CD4-positive, alpha-beta T cell treated with Interleukin-6 at 100 ng/mL for 8 hours (primary cell): ENCODE data around the gene AGPAT2.
A peak's percentile ranks its signal among the peaks of the same experiment; 100 is the strongest.
"Not testable (repeated sequence)": the region's sequence is repeated elsewhere in the genome, so short reads cannot be mapped to it uniquely, and the experiment has no call there.

Experiments used
- DNase-seq: peaks from one replicate; pipeline ENCODE4 v3.0.0-alpha.2; 2020; ENCODE audit warnings: mixed read lengths, low spot score

The AGPAT2 gene

DNA sequence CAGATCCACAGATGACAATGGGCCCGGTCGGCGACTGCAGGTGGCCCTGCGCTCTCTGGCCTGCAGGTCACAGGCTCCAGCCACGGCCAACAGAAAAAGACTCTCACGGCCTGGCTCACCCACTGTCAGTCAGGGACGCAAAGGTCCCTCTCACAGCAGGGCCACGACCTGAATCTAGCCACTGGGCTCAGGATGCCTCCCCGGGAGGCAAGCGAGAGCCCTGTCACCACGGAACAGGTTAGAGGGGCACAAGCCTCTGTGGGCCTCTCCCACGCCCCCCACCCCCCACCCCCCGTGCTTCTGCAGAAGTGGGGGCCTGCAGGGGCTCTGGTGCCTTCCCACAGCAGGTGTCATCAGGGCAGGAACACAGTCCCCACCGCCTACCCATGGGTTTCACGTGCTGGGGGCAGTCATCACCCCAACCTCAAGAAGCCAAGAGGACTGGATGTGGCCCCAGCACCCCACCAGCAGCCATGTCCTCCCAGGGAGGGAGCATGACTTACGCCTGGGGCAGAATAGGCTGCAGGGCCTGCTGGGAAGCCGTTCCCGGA, 41.8 kb downstream of the AGPAT2 start:
- no peak for DNase-seq

DNA sequence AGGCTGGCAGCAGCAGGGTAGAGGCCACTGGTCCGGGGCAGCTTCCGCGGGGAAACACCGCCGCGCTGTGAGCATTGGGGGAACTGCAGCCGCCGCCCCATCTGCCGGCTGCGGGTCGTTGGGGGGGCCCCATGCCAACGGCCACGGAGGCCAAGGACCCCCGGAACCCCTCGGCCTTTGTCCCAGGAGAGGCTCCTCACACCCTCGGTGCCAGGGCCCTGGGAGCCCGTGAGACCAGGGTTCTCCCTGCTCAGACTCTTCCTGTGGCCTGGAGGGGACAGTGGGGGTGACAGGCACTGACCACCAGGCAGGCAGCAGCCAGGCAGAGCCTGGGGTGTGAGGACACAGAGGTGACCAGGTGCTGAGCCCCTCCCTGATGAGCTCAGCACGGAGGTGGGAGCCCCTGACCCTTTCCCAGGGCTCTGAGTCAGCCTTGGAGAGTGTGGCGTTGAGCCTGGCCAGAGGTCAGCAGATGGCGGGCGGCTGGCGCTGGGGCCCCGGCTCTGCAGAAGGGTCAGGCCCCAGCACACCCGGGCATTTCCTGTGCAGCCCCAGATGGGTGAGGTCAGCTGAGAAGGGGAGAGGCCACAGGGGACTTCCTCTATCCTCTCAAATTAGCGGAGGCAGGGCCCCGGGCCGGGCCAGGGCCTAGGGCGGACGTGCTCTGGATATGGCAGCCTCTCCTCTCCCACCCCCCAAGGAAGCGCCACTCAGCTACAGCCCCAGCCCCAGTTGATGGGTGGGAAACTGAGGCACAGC, 42.5 kb downstream of the AGPAT2 start:
- peak; percentile 57 for DNase-seq

DNA sequence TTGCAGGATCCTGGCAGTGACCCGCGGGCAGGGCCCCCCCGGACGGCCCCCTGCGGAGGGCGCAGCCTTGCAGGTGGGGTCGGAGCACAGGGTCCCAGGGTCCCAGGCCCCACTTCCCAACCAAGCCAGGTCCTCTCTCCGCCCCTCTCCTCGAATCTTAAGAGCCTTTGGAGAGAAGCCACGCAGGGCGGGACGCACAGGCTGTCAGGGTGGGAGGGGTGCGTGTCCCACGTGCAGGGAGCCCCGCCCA, 43.0 kb downstream of the AGPAT2 start:
- no peak for DNase-seq

DNA sequence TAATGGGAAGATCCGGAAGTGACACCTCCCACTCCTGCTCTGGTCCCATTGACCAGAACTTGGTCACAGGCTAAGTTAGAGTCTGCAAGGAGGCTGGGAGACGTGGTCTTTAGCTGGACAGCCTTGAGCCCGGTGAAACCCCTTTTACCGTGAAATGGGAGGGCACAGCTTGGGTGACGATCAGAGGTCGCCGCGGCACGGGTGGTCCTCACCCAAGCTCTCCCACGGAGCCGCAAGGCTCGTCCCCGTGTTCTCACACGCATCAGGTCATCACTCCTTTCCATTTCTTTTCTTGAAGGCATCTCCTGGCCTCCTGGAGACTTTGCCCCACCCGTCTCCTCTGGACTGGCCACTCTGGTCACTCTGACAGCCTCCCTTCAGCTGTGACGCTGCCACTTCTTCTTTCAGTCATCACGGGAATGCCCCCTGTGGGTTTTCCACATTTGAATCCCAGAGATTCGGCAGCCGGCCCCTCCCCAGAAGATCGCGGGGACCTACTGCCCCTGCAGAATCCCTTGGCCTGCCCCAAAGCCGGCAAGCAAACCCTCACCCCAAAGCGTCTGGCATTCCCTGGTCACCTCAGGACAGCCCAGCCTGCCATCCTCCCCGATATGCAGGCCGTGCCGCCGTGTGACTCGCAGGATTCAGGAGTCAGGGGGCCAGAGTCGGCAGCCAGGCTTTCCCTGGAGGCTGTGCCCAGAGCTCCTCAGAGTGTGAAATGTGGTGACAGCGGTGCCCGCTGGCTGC, 43.5 kb downstream of the AGPAT2 start:
- no peak for DNase-seq

DNA sequence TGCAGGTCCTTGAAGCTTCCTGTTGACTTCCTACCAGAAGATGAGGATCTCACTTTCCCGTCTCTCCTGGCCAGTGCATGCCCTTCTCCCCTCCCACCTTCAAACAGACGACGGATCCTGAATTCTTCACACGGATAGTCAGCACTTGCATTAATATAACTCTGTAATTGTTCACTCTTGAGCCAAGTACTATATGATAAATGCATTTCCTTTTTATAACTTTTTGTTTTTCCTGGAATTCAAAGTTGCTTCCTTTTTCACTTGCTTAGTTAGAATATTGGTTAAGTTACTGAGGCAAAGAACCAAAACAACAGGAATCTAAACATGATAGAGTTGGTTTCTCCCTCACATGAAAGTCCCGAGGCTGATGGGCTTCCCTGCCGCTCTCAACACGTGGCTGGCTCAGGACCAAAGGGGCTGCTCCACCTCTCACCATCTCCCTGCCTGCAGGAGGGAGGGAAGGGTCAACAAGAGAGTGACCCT, 44.8 kb downstream of the AGPAT2 start:
- no peak for DNase-seq

DNA sequence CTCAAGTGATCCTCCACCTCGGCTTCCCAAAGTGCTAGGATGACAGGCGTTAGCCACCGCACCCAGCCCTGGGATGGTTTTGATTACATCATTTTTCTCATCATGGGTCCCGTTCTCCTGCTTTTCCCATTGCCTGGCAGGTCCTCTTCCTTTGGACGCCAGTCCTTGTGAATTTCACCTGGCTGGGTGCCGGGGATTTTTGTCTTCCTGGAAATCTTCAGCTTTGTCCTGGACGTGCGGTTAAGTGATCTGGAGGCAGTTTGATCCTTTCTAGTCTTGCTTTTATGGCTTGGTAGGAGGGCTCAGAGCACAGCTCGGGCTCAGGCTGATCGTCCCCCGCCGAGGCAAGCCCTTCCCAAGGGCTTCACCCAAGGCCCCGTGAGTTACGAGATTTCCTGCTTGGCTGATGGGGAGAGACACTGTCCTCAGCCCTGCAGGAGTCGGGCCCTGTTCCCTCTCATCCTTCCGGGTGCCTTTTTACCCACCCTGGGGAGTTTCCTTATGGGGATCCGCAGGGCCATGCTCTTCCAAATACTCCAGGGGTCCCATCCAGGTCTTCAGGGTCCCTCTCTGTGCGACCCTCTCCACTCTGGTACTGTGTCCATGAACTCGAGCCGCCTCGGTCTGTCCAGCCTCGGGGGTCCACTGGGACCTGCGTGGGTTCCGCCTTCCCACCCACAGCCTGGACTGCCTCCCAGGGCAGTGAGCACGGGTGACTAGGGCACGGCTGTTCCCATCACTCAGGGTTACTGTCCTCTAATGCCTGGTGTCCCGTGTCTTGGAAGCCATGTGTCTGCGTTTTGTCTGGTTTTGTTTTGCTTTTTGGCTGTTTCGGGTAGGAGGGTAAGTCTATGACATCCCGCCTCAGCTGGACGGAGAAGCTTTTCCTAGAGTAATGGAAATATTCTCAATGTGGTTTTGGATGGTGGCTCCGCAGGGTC, 46.8 kb downstream of the AGPAT2 start:
- no peak for DNase-seq

DNA sequence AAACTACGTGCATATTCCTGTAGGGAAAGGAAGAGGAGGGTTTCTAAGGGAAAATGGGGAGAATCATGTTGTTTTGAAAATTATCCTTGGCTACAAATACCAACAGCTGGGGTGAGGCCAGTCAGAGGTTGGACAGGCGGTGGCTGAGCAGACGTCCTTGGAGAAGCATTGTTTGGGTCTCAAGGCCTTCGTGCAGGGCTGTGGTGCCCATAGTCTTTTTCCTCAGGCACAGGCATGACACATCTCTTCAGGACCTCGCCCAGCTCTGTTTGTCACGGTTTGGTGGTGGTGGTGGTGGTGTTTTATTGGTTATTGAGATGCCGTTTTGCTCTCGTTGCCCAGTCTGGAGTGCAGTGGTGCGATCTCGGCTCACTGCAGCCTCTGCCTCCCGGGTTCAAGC, 52.4 kb downstream of the AGPAT2 start:
- DNase-seq = no peak

DNA sequence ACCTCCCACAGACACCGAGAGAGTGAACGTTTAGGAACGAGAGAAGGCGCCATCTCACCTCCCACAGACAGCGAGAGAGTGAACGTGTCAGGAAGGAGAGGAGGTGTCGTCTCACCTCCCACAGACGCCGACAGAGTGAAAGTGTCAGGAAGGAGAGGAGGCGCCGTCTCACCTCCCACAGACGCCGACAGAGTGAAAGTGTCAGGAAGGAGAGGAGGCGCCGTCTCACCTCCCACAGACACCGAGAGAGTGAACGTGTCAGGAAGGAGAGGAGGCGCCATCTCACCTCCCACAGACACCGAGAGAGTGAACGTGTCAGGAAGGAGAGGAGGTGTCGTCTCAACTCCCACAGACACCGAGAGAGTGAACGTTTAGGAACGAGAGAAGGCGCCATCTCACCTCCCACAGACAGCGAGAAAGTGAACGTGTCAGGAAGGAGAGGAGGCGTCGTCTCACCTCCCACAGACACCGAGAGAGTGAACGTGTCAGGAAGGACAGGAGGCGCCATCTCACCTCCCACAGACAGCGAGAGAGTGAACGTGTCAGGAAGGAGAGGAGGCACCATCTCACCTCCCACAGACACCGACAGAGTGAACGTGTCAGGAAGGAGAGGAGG, 54.7 kb downstream of the AGPAT2 start:
- not testable (repeated sequence) for DNase-seq

DNA sequence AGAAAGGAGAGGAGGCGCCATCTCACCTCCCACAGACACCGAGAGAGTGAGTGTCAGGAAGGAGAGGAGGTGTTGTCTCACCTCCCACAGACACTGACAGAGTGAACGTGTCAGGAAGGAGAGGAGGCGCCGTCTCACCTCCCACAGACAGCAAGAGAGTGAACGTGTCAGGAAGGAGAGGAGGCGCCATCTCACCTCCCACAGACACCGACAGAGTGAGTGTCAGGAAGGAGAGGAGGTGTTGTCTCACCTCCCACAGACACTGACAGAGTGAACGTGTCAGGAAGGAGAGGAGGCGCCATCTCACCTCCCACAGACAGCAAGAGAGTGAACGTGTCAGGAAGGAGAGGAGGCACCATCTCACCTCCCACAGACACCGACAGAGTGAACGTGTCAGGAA, 55.2 kb downstream of the AGPAT2 start:
- DNase-seq = not testable (repeated sequence)

DNA sequence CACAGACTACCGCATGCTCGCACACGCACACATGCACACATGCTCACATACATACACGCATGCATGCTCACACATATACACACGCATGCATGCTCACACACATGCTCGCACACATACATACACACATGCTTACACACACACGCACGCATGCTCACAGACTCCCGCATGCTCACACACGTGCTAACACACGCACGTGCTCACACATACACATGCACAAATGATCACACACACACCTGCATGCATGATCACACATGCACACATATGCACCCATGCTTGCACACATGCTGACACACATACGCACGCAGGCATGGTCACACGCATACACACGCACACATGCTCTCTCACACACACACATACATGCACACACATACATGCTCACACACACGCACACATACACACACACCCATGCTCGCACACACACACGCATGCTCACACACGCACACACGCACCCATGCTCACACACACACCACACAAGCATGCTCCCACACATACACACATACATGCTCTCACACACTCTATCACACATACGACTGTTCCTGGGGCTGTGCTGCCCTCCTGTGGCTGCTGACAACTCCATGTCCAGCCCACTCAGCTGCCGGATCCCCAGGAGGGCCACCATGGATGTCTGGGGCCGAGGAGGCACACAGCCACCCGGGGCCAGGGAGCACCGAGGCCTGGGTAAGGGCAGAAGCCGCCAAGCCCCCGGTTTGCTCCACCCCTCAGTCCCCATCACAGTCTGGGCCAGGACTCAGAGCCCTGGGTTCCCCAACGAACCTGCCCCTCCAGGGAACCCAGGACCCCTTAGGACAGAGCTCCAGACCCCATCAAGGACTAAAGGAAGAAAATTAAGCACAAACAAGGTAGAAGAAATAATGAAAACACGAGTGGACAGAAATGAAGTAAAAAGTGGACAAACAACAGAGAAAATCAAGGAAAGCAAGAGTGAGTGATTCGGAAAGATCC, 55.9 kb downstream of the AGPAT2 start:
- DNase-seq = peak; percentile 78

DNA sequence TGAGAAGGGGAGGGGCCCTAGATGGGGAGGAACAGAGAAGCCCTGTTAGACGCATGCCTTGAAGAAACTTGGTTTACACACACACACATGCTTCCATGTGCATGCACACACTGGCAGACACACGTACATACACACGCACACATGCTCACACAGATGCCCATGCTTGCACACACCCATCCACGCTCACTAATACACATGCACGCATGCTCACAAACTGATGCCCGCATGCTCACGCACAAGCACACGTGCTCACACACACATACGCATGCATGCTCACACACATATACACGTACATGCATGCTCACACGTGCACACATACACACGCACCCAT, 56.6 kb downstream of the AGPAT2 start:
- no peak for DNase-seq

DNA sequence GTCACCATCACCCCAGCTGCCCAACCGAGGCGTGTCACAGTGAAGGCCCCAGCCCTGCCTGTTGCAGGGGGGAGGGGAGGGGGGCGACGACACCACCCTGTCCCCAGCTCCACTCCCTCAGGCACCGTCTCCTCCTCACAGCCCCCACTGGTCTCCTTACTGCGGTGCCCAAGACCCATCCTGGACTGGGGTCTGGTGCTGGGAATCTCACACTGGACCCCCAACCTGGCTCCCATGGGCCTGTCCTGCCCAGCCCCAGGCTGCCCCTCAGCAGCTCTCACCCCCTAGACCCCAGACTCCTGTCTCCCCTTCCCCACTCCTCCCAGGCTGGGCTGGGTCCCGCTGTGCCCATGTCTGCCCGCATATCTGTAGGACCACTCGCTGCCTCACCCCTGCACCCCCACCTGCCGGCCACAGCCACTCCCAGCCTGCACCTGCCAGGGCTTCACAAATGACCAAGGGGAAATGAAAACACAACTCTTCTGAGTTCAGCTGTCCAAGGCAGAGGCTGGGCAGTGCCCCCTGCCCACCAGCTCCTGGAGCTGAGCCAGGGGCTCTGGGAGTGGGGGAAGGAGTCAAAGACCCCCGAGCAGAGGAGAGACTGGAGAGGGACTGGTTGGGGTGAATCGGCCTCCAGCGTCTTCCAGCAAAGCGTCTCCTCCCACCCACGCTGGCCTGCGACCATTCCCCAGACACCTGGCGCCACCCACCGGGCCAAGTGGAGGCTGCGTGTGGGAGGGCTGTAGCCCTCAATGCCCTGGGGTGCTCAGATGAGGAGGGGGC, 57.2 kb downstream of the AGPAT2 start:
- DNase-seq = peak; percentile 53

DNA sequence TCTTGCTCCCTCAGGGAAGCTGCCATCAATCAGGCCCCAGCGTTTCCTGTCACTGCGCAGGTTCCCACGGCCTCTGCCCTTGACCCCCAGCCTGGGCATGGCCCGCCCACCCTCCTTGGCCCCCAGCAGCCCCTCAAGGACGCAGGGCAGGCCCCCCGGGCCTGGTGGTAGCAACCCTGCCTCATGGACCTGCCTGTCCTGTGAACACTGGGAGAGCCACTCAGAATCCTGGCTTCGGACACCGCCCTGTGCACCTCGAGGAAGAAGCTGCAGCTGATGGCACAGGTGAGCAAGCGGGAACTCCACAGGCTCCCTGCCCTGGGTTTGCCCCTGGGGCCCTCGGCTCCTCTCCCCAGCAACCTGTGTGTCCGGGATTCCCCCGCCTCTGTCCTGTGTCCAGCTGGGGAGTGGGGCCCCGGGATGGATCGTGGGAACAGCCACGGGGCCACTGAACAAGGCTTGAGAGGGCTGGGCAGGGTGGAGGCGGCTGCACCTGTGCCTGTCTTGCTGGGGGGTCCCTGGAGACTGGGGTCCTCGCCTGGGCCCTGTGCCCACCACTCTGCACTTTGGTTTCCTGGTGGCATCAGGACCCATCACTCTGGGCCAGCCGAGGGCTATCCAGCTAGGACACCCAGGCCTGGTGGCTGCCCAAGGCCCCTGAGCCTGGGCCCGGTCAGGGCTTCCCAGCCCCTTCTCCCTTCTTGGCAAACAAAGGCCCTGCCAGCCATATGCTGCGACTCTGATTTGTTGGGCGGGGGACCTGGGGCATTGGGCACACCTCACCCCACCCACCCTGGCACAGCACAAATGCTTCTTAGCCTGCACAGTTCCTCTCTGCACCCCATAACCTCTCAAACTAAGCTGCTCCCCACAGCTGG, 58.0 kb downstream of the AGPAT2 start:
- no peak for DNase-seq

DNA sequence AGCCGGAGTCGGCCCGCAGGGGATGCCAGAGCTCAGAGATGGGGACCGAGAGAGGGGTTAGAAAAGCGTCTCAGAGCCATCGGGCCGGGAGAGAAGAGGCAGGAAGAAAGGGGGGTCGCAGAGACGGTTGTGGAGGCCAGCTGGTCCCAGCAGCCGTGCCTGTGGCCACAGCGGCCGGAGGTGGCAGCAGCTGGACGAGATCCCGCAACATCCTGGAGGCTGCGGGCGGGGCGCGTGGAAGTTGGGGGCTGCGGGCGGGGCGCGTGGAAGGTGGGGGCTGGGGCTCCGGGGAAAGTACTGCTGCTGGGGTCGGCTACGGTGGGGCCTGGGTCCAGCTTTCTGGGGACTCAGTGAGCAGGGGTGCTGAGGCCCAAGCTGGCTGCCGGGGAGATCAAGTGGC, 59.0 kb downstream of the AGPAT2 start:
- no peak for DNase-seq

DNA sequence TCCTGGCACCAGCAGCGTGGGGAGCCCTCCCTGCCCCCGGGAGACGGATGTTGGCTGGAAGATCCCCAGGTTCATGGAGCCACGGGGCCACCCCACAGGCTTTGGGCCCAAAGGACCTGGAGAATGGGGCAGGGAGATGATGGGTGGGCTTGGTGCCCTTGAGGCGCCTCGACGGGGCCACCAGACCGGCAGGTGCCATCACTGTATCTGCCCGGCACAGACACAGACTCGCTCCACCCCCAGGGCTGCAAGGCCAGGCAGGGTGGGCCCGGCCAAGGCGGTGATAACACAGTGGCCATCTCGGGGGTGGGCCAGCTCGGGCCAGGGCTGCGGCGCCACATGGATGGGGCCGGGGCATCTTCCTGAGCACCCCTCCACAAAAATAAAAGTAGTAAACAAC, 59.6 kb downstream of the AGPAT2 start:
- DNase-seq = no peak

DNA sequence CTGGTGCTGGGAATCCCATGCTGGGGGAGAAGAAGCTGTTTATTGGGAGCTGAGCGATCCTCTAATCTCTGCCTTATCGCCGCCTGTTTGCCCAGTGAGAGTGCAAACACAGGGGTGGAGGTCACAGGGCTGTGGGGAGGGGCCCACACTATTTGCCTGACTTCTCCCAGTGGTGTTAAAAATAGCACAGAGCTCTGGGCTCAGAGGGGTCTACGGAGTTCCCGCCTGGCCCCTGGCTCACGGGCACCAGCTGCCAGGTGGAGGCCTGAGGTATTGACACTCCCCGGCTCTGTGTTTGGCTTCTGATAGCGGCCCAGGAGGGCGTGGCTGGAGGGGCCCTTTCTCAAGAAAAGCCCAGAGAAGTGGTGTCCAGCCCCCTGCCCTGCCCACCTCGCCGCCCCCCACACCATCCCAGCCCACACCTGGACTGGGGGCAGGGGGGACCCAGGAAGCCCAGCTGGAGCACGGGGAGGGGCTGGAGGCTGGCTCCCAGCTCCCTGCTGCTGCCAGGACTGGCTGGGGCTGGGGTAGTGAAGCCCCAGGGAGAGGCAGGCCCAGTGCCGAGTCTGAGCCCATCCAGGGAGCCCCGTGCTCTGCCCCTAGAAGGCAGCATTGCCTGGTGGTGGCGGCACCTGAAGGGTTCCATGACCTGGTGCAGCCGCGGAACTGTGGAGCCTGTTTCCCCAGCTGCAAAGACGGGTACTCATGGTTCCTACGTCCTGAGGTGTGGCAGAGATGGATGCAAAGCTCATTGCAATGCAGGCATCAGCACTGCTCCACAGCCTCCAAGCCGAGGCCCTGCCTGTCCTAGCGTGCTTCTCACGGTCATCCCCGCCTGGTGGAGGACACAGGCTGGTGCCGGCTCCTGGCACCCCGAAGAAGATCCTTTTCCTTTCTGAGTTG, 60.3 kb downstream of the AGPAT2 start:
- DNase-seq = no peak

DNA sequence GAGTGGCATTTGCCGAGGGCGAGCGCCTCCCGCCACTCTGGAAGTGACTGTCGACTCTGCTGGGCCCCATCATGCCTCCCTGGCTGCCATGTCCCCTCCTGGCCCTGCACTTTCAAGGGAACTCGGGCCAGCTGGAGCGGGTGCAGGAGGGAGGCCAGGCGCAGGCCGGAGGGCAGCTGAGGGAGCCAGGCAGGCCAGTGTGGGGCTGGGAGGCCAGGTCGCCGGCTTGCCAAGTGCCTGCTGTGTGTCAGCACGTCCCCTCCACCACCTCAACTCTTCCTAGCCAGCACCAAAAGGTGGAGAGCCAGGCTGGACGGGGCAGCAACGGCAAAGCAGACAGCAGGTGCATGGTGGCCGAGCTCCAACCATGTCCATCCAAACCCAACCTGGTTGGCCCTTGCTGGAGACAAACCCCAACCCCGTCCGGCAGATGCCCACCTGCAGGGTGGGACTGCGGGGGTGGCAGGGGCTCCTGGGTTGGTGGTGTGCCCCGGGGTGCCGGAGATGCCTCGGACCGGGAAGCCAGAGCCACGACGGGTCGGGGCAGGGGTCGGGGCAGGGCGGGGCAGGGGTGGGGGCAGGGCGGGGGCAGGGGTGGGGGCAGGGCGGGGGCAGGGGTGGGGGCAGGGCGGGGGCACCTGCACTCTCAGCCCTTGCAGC, 61.1 kb downstream of the AGPAT2 start:
- no peak for DNase-seq
